ENCODE data around the gene PLEKHA3.

GRCh38 chr2:178508646-178509045 lies 28.4 kb downstream of the PLEKHA3 start:
- TF ChIP-seq, protein P1, sequence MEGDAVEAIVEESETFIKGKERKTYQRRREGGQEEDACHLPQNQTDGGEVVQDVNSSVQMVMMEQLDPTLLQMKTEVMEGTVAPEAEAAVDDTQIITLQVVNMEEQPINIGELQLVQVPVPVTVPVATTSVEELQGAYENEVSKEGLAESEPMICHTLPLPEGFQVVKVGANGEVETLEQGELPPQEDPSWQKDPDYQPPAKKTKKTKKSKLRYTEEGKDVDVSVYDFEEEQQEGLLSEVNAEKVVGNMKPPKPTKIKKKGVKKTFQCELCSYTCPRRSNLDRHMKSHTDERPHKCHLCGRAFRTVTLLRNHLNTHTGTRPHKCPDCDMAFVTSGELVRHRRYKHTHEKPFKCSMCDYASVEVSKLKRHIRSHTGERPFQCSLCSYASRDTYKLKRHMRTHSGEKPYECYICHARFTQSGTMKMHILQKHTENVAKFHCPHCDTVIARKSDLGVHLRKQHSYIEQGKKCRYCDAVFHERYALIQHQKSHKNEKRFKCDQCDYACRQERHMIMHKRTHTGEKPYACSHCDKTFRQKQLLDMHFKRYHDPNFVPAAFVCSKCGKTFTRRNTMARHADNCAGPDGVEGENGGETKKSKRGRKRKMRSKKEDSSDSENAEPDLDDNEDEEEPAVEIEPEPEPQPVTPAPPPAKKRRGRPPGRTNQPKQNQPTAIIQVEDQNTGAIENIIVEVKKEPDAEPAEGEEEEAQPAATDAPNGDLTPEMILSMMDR (conservative IDR thresholded peaks at IDR 0.05; ENCODE audit: low read depth, low read length): no peak
- TF ChIP-seq NFE2L2 (IDR thresholded peaks at IDR 0.05; ENCODE audit: low read depth, low read length) (no peak), RCOR1 (IDR thresholded peaks at IDR 0.05; ENCODE audit: insufficient replicate concordance, low read length) (no peak), RFX5 (IDR thresholded peaks at IDR 0.05; ENCODE audit: low read depth, low read length) (no peak), POLR2A (IDR thresholded peaks at IDR 0.05; ENCODE audit: low read depth, low read length) (no peak), BHLHE40 (IDR thresholded peaks at IDR 0.05; ENCODE audit: low read depth, low read length) (no peak), RAD21 (IDR thresholded peaks at IDR 0.05; ENCODE audit: low read length) (no peak), CEBPB (IDR thresholded peaks at IDR 0.05; ENCODE audit: low read depth, low read length) (no peak), CHD1 (IDR thresholded peaks at IDR 0.05; ENCODE audit: low read depth, low read length) (no peak)
